WTC11 (cell line): ENCODE results near the gene RPTOR. TPM values are rescaled to one million over a fixed set of nuclear protein-coding genes. Genes with fewer than 3 reads are reported as not detected.

Experiments used
- ATAC-seq: fragments of 200-7000 bp; cut with Tn5 transposase; 2 replicates; pipeline ENCODE4 v1.10.0; 2021; ENCODE audit warnings: mild to moderate bottlenecking, moderate library complexity
- CTCF ChIA-PET: fragments of 300-600 bp; sonication (Branson Sonifier 250); formaldehyde crosslinking; loops from one replicate; lab custom pipeline; 2021; ENCODE audit warnings: antibody characterized with exemption; lab: Charles Lee
- POLR2A ChIA-PET: fragments of 350-600 bp; sonication (Branson Sonifier 250); formaldehyde crosslinking; loops from one replicate; lab custom pipeline; 2021; ENCODE audit warnings: antibody characterized with exemption; lab: Charles Lee
- DNase-seq: peaks from one replicate; pipeline ENCODE4 v3.0.0; 2021; ENCODE audit warnings: low spot score
- H3K27ac Mint-ChIP-seq: 2 replicates; pipeline ENCODE4 v1.8.0; 2021; ENCODE audit warnings: mixed read lengths
- H3K27me3 Mint-ChIP-seq: 2 replicates; pipeline ENCODE4 v1.8.0; 2021; ENCODE audit warnings: low read depth, mild to moderate bottlenecking, moderate library complexity, mixed read lengths
- H3K36me3 Mint-ChIP-seq: 2 replicates; pipeline ENCODE4 v1.8.0; 2021; ENCODE audit warnings: mixed read lengths
- H3K4me1 Mint-ChIP-seq: 2 replicates; pipeline ENCODE4 v1.8.0; 2022; ENCODE audit warnings: mixed read lengths
- H3K4me3 Mint-ChIP-seq: 2 replicates; pipeline ENCODE4 v1.8.0; 2021; ENCODE audit warnings: mild to moderate bottlenecking, moderate library complexity, mixed read lengths
- H3K9me3 Mint-ChIP-seq: 2 replicates; pipeline ENCODE4 v1.8.0; 2021; ENCODE audit warnings: mixed read lengths
- JAZF1 ChIP-seq: fragments of 250-450 bp; sonication (Bioruptor Pico); IDR thresholded peaks from 2 replicates; pipeline ENCODE4 v1.9.0; 2021; ENCODE audit warnings: moderate library complexity, mild to moderate bottlenecking, inconsistent platforms
- TP53 ChIP-seq: sonication (generic); formaldehyde crosslinking; IDR thresholded peaks from 2 replicates; pipeline ENCODE4 v1.8.1; 2023; ENCODE audit warnings: mild to moderate bottlenecking, missing genetic modification reagents
- ZNF121 ChIP-seq: sonication (generic); formaldehyde crosslinking; IDR thresholded peaks from 2 replicates; pipeline ENCODE4 v1.8.0; 2023; ENCODE audit warnings: missing genetic modification reagents
- ZNF263 ChIP-seq: sonication (generic); formaldehyde crosslinking; IDR thresholded peaks from 2 replicates; pipeline ENCODE4 v1.8.1; 2022; ENCODE audit warnings: low read depth, mild to moderate bottlenecking, moderate library complexity, missing genetic modification reagents
- ZNF317 ChIP-seq: sonication (generic); formaldehyde crosslinking; IDR thresholded peaks from 2 replicates; pipeline ENCODE4 v1.8.1; 2023; ENCODE audit warnings: low read depth, mild to moderate bottlenecking, moderate library complexity, missing genetic modification reagents, borderline replicate concordance
- ZNF423 ChIP-seq: fragments of 250-450 bp; sonication (Bioruptor Pico); IDR thresholded peaks from 2 replicates; pipeline ENCODE4 v2.1.2; 2022; ENCODE audit warnings: mild to moderate bottlenecking, moderate library complexity
- total RNA-seq: library from RNA; stranded (reverse); gene quantifications from 3 replicates; pipeline ENCODE4 v1.2.3, GENCODE V29; 2021
- TF ChIP-seq, protein P1 (sequence below): sonication (generic); formaldehyde crosslinking; IDR thresholded peaks from 2 replicates; pipeline ENCODE4 v1.8.1; 2023; ENCODE audit warnings: mild to moderate bottlenecking, missing genetic modification reagents
- TF ChIP-seq, protein P2 (sequence below): fragments of 250-450 bp; sonication (Bioruptor Pico); conservative IDR thresholded peaks from 2 replicates; pipeline ENCODE4 v1.9.0; 2021; ENCODE audit warnings: mild to moderate bottlenecking
- TF ChIP-seq, protein P3 (sequence below): sonication (generic); formaldehyde crosslinking; IDR thresholded peaks from 2 replicates; pipeline ENCODE4 v1.8.1; 2023; ENCODE audit warnings: mild to moderate bottlenecking, missing genetic modification reagents, moderate library complexity
- TF ChIP-seq, protein P4 (sequence below): sonication (generic); formaldehyde crosslinking; IDR thresholded peaks from 2 replicates; pipeline ENCODE4 v1.8.1; 2022; ENCODE audit warnings: low read depth, mild to moderate bottlenecking, moderate library complexity, missing genetic modification reagents, borderline replicate concordance
- TF ChIP-seq, protein P5 (sequence below): sonication (generic); formaldehyde crosslinking; IDR thresholded peaks from 2 replicates; pipeline ENCODE4 v1.8.0; 2022; ENCODE audit warnings: mild to moderate bottlenecking, missing genetic modification reagents
- TF ChIP-seq, protein P6 (sequence below): sonication (generic); formaldehyde crosslinking; IDR thresholded peaks from 2 replicates; pipeline ENCODE4 v1.8.1; 2022; ENCODE audit warnings: mild to moderate bottlenecking, missing genetic modification reagents, moderate library complexity, borderline replicate concordance
- TF ChIP-seq, protein P7 (sequence below): fragments of 250-450 bp; sonication (Bioruptor Pico); IDR thresholded peaks from 2 replicates; pipeline ENCODE4 v1.8.0; 2021; ENCODE audit warnings: mild to moderate bottlenecking
- TF ChIP-seq, protein P8 (sequence below): sonication (generic); formaldehyde crosslinking; IDR thresholded peaks from 2 replicates; pipeline ENCODE4 v1.8.1; 2023; ENCODE audit warnings: mild to moderate bottlenecking, moderate library complexity, missing genetic modification reagents
- TF ChIP-seq, protein P9 (sequence below): sonication (generic); formaldehyde crosslinking; IDR thresholded peaks from 2 replicates; pipeline ENCODE4 v1.8.1; 2022; ENCODE audit warnings: missing genetic modification reagents, borderline replicate concordance

Gene RPTOR
- total RNA-seq, 1 experiment from 2014 or later: 41.0 TPM

DNA sequence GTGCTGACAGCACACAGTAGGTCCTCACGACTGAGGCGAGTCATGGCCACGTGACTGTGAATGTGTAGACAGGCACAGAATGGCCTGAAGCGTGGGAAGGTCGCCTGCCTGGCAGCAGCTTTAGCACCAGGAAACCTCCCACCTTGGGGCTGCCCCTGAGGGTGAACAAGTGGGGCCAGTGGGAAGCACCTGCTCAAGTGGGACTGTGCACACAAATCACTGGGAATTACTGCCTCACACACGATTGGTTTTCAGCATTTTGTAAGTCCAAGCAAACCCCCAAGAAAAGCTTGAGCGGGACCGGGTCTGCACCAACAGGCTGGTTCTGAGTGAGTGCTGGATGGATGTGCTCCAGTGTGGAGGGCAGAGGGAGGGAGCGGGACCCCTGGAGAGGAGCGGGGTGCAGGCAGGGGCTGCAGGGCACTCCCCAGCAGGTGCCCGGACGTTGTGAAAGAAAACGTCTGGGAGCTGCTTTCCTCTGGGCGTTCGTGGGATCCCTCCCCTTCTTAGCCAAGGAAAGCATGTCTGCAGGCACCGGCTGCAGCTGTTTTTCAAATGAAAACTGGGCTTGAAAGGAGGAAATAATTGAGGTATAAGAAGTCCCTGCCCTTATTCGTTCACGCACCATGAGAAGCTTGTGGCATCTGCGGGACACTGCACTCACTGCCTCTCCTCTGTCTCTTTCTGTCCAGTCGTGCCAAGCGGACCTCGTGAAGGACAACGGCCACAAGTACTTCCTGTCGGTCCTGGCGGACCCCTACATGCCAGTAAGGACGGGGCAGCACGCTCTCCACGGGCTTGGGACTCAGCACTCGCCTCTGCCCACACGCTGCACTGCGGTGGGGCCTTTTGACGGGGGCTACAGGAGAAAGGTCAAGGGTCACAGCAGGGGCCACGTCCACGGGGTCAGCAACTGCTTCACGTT lies 335.3 kb downstream of the RPTOR start:
- ATAC-seq: no peak; the same call in 1 of the 2 replicates
- Mint-ChIP-seq H3K4me1 (peaks cover 9% of the 10 kb centered on the region), H3K27ac (peak overlapping the region; percentile 94), H3K9me3 (no peaks in the 10 kb centered on the region), H3K27me3 (no peaks in the 10 kb centered on the region), H3K4me3 (no peak overlapping the region), H3K36me3 (peaks cover 26% of the 10 kb centered on the region)
- CTCF ChIA-PET: interaction anchor here (1.3 to 3.2 kb wide), 2 partner anchors 19 to 144 kb away, joined by 3 to 16 read pairs; no protein-coding TSS in a partner anchor
- TF ChIP-seq ZNF423 (CRISPR knock-in tag): no peak
- TF ChIP-seq, protein P1, sequence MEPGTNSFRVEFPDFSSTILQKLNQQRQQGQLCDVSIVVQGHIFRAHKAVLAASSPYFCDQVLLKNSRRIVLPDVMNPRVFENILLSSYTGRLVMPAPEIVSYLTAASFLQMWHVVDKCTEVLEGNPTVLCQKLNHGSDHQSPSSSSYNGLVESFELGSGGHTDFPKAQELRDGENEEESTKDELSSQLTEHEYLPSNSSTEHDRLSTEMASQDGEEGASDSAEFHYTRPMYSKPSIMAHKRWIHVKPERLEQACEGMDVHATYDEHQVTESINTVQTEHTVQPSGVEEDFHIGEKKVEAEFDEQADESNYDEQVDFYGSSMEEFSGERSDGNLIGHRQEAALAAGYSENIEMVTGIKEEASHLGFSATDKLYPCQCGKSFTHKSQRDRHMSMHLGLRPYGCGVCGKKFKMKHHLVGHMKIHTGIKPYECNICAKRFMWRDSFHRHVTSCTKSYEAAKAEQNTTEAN (CRISPR knock-in tag): no peak
- TF ChIP-seq, protein P2, sequence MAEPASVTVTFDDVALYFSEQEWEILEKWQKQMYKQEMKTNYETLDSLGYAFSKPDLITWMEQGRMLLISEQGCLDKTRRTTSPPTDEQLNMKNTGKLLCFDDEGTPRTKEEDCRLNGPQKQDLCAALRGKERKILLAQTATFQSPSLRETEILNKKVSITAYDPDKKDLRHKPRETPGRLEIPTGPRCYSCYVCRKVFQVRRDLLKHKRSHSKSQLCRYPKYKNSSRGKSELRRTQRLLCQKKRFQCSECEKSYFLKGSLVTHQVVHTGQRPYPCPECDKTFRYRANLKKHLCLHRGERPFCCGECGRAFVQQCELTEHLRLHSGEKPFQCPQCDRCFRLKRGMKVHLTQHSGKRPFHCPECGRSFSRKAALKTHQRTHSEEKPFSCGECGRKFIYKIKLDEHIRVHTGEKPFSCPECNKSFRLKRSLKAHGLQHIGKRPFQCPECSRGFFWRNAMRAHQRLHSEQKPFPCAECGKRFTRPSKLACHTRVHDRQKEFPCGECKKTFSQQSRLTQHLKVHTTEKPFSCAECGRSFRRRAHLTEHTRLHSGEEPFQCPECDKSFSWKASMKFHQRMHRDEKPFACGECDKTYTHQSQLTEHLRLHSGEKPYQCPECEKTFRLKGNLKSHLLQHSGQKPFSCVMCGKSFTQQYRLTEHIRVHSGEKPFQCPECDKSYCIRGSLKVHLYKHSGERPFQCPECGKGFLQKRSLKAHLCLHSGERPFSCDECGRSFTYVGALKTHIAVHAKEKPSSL (CRISPR knock-in tag): no peak
- TF ChIP-seq, protein P3, sequence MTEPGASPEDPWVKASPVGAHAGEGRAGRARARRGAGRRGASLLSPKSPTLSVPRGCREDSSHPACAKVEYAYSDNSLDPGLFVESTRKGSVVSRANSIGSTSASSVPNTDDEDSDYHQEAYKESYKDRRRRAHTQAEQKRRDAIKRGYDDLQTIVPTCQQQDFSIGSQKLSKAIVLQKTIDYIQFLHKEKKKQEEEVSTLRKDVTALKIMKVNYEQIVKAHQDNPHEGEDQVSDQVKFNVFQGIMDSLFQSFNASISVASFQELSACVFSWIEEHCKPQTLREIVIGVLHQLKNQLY: no peak
- no peak for TF ChIP-seq JAZF1
- TF ChIP-seq ZNF263 (CRISPR knock-in tag): no peak
- POLR2A ChIA-PET: no interaction called here
- DNase-seq: no peak

DNA sequence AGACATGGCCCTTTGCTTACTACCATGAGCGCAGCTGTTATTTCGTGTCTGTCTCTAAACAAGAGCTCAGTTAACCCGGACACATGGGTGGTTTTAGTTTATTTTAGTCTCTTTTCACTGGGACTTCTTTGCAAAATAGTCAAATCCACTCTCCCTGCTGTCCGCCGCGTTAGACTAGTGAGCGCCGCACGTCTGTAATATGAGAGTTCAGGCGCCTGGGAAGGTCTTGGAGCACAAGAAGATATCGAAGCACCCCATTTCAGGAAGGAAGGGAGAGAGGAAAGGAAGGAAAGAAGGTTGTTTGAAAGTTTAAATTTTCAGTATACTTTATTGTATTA lies 336.0 kb downstream of the RPTOR start:
- Mint-ChIP-seq H3K4me1 (peaks cover 9% of the 10 kb centered on the region), H3K27ac (peak overlapping the region; percentile 17; the same call in 1 of the 2 replicates), H3K4me3 (no peak overlapping the region), H3K9me3 (no peaks in the 10 kb centered on the region), H3K36me3 (peaks cover 28% of the 10 kb centered on the region), H3K27me3 (no peaks in the 10 kb centered on the region)
- ChIA-PET CTCF (interaction anchor here (1.3 to 3.2 kb wide), 2 partner anchors 18 to 143 kb away, joined by 3 to 16 read pairs; no protein-coding TSS in a partner anchor), POLR2A (no interaction called here)
- DNase-seq (no peak), ATAC-seq (no peak)
- TF ChIP-seq ZNF121 (no peak), TP53 (no peak), ZNF317 (CRISPR knock-in tag) (no peak)
- TF ChIP-seq, protein P4, sequence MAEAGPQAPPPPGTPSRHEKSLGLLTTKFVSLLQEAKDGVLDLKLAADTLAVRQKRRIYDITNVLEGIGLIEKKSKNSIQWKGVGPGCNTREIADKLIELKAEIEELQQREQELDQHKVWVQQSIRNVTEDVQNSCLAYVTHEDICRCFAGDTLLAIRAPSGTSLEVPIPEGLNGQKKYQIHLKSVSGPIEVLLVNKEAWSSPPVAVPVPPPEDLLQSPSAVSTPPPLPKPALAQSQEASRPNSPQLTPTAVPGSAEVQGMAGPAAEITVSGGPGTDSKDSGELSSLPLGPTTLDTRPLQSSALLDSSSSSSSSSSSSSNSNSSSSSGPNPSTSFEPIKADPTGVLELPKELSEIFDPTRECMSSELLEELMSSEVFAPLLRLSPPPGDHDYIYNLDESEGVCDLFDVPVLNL (CRISPR knock-in tag): no peak
- TF ChIP-seq, protein P5, sequence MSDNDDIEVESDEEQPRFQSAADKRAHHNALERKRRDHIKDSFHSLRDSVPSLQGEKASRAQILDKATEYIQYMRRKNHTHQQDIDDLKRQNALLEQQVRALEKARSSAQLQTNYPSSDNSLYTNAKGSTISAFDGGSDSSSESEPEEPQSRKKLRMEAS (CRISPR knock-in tag): no peak
- TF ChIP-seq, protein P6, sequence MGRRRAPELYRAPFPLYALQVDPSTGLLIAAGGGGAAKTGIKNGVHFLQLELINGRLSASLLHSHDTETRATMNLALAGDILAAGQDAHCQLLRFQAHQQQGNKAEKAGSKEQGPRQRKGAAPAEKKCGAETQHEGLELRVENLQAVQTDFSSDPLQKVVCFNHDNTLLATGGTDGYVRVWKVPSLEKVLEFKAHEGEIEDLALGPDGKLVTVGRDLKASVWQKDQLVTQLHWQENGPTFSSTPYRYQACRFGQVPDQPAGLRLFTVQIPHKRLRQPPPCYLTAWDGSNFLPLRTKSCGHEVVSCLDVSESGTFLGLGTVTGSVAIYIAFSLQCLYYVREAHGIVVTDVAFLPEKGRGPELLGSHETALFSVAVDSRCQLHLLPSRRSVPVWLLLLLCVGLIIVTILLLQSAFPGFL (CRISPR knock-in tag): no peak
- TF ChIP-seq, protein P7, sequence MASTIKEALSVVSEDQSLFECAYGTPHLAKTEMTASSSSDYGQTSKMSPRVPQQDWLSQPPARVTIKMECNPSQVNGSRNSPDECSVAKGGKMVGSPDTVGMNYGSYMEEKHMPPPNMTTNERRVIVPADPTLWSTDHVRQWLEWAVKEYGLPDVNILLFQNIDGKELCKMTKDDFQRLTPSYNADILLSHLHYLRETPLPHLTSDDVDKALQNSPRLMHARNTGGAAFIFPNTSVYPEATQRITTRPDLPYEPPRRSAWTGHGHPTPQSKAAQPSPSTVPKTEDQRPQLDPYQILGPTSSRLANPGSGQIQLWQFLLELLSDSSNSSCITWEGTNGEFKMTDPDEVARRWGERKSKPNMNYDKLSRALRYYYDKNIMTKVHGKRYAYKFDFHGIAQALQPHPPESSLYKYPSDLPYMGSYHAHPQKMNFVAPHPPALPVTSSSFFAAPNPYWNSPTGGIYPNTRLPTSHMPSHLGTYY (CRISPR knock-in tag): no peak
- TF ChIP-seq, protein P8, sequence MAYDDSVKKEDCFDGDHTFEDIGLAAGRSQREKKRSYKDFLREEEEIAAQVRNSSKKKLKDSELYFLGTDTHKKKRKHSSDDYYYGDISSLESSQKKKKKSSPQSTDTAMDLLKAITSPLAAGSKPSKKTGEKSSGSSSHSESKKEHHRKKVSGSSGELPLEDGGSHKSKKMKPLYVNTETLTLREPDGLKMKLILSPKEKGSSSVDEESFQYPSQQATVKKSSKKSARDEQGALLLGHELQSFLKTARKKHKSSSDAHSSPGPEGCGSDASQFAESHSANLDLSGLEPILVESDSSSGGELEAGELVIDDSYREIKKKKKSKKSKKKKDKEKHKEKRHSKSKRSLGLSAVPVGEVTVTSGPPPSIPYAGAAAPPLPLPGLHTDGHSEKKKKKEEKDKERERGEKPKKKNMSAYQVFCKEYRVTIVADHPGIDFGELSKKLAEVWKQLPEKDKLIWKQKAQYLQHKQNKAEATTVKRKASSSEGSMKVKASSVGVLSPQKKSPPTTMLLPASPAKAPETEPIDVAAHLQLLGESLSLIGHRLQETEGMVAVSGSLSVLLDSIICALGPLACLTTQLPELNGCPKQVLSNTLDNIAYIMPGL (CRISPR knock-in tag): no peak
- TF ChIP-seq, protein P9, sequence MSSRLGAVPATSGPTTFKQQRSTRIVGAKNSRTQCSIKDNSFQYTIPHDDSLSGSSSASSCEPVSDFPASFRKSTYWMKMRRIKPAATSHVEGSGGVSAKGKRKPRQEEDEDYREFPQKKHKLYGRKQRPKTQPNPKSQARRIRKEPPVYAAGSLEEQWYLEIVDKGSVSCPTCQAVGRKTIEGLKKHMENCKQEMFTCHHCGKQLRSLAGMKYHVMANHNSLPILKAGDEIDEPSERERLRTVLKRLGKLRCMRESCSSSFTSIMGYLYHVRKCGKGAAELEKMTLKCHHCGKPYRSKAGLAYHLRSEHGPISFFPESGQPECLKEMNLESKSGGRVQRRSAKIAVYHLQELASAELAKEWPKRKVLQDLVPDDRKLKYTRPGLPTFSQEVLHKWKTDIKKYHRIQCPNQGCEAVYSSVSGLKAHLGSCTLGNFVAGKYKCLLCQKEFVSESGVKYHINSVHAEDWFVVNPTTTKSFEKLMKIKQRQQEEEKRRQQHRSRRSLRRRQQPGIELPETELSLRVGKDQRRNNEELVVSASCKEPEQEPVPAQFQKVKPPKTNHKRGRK: no peak
